BJ (cell line): ENCODE results near the gene LIPI. TPM values are rescaled to one million over a fixed set of nuclear protein-coding genes. Genes with fewer than 3 reads are reported as not detected.

ENCODE experiments used
- CTCF ChIA-PET: fragments of 350-600 bp; formaldehyde crosslinking; extraction: SDS; loops from one replicate; lab custom pipeline; 2021; ENCODE audit warnings: antibody characterized with exemption, inconsistent platforms; lab: Yijun Ruan, JAX
- POLR2A ChIA-PET: fragments of 300-600 bp; sonication (Branson Sonifier 250); formaldehyde crosslinking; extraction: SDS; loops from one replicate; lab custom pipeline; 2021; ENCODE audit warnings: antibody characterized with exemption; lab: Charles Lee
- DNase-seq: peaks from one replicate; pipeline ENCODE4 v3.0.0-alpha.2; 2011; ENCODE audit warnings: low read depth
- H3K27me3 ChIP-seq: 2 replicates; pipeline ENCODE4 v1.6.0; 2011; ENCODE audit warnings: low read length; ENCODE audit not compliant: control insufficient read depth, insufficient read depth
- H3K36me3 ChIP-seq: 2 replicates; pipeline ENCODE4 v1.5.1; 2011; ENCODE audit warnings: low read length; ENCODE audit not compliant: control insufficient read depth, insufficient read depth
- H3K4me3 ChIP-seq: 2 replicates; pipeline ENCODE4 v1.5.1; 2011; ENCODE audit warnings: low read depth, mild to moderate bottlenecking, control low read depth, low read length
- polyA minus RNA-seq: library from RNA; depleted of rRNA, polyadenylated mRNA; stranded (reverse); fragments of >200 nt; gene quantifications from 2 replicates; pipeline ENCODE4 v1.2.3, GENCODE V29; 2011; rRNA and poly(A)+ RNA removed
- polyA plus RNA-seq: library from polyadenylated mRNA; depleted of rRNA; stranded (reverse); fragments of >200 nt; gene quantifications from 2 replicates; pipeline ENCODE4 v1.2.3, GENCODE V29; 2011; rRNA removed
- TF ChIP-seq, protein P1 (sequence below): IDR thresholded peaks from 2 replicates; pipeline ENCODE4 v1.5.1; 2011; ENCODE audit warnings: low read depth, mild to moderate bottlenecking, control low read depth, inconsistent platforms, low read length, moderate library complexity; ENCODE audit not compliant: insufficient read depth

The LIPI gene
- polyA plus RNA-seq (not detected in 2 replicates), polyA minus RNA-seq (not detected in 2 replicates)

GRCh38 chr21:14210738-14211137 lies at the start of gene LIPI:
Gene LIPI (minus strand): TSS chr21:14210955. CDS start chr21:14210845, 110 bp downstream.
- no peak within 1 kb of the TSS for H3K4me3 ChIP-seq
- no peaks in the 10 kb centered on the region for H3K36me3 ChIP-seq
- TF ChIP-seq, protein P1, sequence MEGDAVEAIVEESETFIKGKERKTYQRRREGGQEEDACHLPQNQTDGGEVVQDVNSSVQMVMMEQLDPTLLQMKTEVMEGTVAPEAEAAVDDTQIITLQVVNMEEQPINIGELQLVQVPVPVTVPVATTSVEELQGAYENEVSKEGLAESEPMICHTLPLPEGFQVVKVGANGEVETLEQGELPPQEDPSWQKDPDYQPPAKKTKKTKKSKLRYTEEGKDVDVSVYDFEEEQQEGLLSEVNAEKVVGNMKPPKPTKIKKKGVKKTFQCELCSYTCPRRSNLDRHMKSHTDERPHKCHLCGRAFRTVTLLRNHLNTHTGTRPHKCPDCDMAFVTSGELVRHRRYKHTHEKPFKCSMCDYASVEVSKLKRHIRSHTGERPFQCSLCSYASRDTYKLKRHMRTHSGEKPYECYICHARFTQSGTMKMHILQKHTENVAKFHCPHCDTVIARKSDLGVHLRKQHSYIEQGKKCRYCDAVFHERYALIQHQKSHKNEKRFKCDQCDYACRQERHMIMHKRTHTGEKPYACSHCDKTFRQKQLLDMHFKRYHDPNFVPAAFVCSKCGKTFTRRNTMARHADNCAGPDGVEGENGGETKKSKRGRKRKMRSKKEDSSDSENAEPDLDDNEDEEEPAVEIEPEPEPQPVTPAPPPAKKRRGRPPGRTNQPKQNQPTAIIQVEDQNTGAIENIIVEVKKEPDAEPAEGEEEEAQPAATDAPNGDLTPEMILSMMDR: no peak
- no peaks in the 10 kb centered on the region for H3K27me3 ChIP-seq
- ChIA-PET CTCF (no interaction called here), POLR2A (no interaction called here)
- DNase-seq: no peak

- Histone ChIP-seq H3K4me3 (no peak overlapping the region), H3K36me3 (no peaks in the 10 kb centered on the region), H3K27me3 (no peaks in the 10 kb centered on the region; the same call in 1 of the 2 replicates)
- ChIA-PET POLR2A (no interaction called here), CTCF (interaction anchor here (0.6 to 2.8 kb wide), 7 partner anchors 17 to 1332 kb away, joined by 3 to 11 read pairs (median 4); no protein-coding TSS in a partner anchor)
- no peak for DNase-seq
- TF ChIP-seq, protein P1: no peak
These were observed 49.5 kb upstream of the LIPI start for GRCh38 chr21:14260174-14260764.

DNA sequence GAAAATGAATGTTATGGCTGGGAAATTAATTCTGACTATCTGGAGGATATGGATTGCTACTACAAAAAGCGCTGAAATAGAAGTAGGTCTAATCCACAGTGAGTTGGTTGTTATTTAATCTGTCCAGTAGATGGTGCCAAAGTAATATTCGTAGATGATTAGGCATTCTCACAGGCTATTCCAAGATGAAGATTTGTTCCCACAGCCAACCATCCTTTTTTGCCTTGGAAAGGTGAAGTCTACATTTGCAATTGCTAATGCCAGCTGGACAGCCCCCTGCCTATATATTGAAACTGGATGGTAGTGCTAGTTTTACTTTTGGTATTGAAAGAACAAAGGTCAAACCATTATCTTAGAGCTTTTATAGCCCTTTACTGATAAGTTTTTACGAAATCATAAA lies 49.0 kb upstream of the LIPI start:
- no peak for DNase-seq
- Histone ChIP-seq H3K36me3 (no peaks in the 10 kb centered on the region), H3K27me3 (no peaks in the 10 kb centered on the region; the same call in 1 of the 2 replicates), H3K4me3 (no peak overlapping the region)
- POLR2A ChIA-PET: no interaction called here
- TF ChIP-seq, protein P1: peak; percentile 45
- CTCF ChIA-PET: interaction anchor here (0.6 to 2.8 kb wide), 6 partner anchors 17 to 1333 kb away, joined by 3 to 11 read pairs (median 4); no protein-coding TSS in a partner anchor

DNA sequence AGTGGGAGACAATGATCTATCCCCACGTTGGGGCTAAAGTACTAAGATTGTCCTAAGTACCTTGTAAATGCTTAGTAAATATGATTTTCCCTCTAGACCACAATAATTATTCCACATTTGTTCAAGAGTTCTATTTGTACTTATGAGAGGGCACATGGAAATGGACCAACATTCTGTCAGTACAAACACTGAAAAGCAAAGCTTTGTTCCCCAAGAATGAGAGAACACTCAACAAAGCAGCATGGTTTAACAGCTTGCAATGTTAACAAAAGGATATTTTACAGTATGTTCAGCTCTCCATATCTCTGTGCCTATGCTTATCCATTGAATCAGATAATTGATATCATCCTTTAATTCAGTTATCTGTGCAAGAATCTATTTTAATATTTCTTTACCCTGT lies 40.6 kb upstream of the LIPI start:
- H3K36me3 ChIP-seq: no peaks in the 10 kb centered on the region
- TF ChIP-seq, protein P1: no peak
- DNase-seq: no peak
- ChIA-PET CTCF (interaction anchor here (0.5 kb wide), 1 partner anchor 238 kb away, joined by 3 read pairs; no protein-coding TSS in a partner anchor), POLR2A (no interaction called here)
- H3K4me3 ChIP-seq: no peak overlapping the region
- no peaks in the 10 kb centered on the region for H3K27me3 ChIP-seq

DNA sequence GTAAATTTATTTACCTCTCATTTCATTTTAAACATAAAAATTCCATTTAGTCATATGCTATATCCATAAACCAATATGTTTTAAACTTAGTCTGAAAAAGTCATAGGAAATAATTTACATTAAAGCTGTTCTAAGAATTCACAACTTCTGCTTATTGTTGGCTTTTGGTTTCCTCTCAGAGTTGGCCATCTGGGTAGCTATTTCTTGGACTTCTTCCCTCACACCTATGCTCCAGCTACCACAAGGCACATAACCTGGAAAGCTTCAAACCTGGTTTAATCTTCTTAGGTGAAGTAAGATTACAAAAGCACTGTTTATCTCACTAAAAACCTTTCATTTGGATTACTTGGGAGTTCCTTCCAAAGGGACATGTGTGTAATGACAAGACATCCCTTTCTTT lies 35.0 kb upstream of the LIPI start:
- no peak overlapping the region for H3K4me3 ChIP-seq
- TF ChIP-seq, protein P1: no peak
- CTCF ChIA-PET: interaction anchor here (1.4 kb wide), 1 partner anchor 8 kb away, joined by 6 read pairs; no protein-coding TSS in a partner anchor
- DNase-seq: no peak
- POLR2A ChIA-PET: no interaction called here
- H3K36me3 ChIP-seq: no peaks in the 10 kb centered on the region
- no peaks in the 10 kb centered on the region for H3K27me3 ChIP-seq
